OCI-LY7 (cell line): Measurements from ENCODE around the gene MINDY4.

ENCODE experiments used
- CTCF ChIP-seq: fragments of 200-600 bp; sonication (generic); conservative IDR thresholded peaks from 2 replicates; pipeline ENCODE4 v1.5.1; 2014; ENCODE audit warnings: mild to moderate bottlenecking, antibody characterized with exemption, low read length, moderate library complexity, mixed read lengths
- EZH2phosphoT487 ChIP-seq: fragments of 200-600 bp; sonication (generic); IDR thresholded peaks from 2 replicates; pipeline ENCODE4 v1.6.1; 2018; ENCODE audit warnings: low read depth, borderline replicate concordance, mild to moderate bottlenecking, mixed run types, antibody characterized with exemption, low read length, moderate library complexity, mixed read lengths

GRCh38 chr7:30824821-30825720, 53.9 kb downstream of the MINDY4 start:
- TF ChIP-seq CTCF (no peak), EZH2phosphoT487 (no peak)
